Brain microvascular endothelial cell (primary cell): Measurements from ENCODE around the gene GSDMA.

ENCODE experiments used
- DNase-seq: peaks from one replicate; pipeline ENCODE4 v3.0.0-alpha.2; 2020
- H3K27ac ChIP-seq: fragments of 250-450 bp; sonication (Bioruptor Pico); 2 replicates; pipeline ENCODE4 v1.5.1; 2020; ENCODE audit warnings: mild to moderate bottlenecking, moderate library complexity
- H3K27me3 ChIP-seq: fragments of 250-450 bp; sonication (Bioruptor Pico); replicated peaks from 2 replicates; pipeline ENCODE4 v1.5.1; 2020; ENCODE audit warnings: mild to moderate bottlenecking
- H3K36me3 ChIP-seq: fragments of 250-450 bp; sonication (Bioruptor Pico); replicated peaks from 2 replicates; pipeline ENCODE4 v1.5.1; 2020; ENCODE audit warnings: mild to moderate bottlenecking
- H3K4me3 ChIP-seq: 2 replicates; pipeline ENCODE4 v1.5.1; 2011; ENCODE audit warnings: low read depth, mild to moderate bottlenecking, control low read depth, low read length, moderate library complexity
- CTCF ChIP-seq: IDR thresholded peaks from 2 replicates; pipeline ENCODE4 v1.5.1; 2011; ENCODE audit warnings: low read depth, mild to moderate bottlenecking, moderate library complexity, low read length, control low read depth, inconsistent platforms; ENCODE audit errors: missing control alignments
- in situ Hi-C: cut with HindIII; loops from 2 replicates; pipeline ENCODE4 v1.10.0; 2017; ENCODE audit warnings: low sequenced_read_pairs, low pct_ligation_motif_present

GSDMA gene

GRCh38 chr17:39962642-39963220 is at the start of gene GSDMA:
Gene GSDMA (plus strand): TSS chr17:39963004. CDS start chr17:39965688, 2,684 bp downstream.
- in situ Hi-C loops, result no loop called here
- TF ChIP-seq CTCF, result no peak
- Histone ChIP-seq H3K4me3 (no peak within 1 kb of the TSS), H3K27me3 (no peaks in the 10 kb centered on the region), H3K27ac (no peak within 1 kb of the TSS), H3K36me3 (no peaks in the 10 kb centered on the region)
- DNase-seq, result no peak

- no peak for DNase-seq
- Histone ChIP-seq H3K4me3 (no peak overlapping the region), H3K36me3 (peaks cover 3% of the 10 kb centered on the region), H3K27ac (no peak overlapping the region), H3K27me3 (no peaks in the 10 kb centered on the region)
- TF ChIP-seq CTCF, result no peak
- in situ Hi-C loops, result no loop called here
These were observed 48.8 kb upstream of the GSDMA start for GRCh38 chr17:39913989-39914388.

- in situ Hi-C loops, result no loop called here
- Histone ChIP-seq H3K36me3 (peaks cover 7% of the 10 kb centered on the region), H3K27me3 (no peaks in the 10 kb centered on the region), H3K27ac (no peak overlapping the region), H3K4me3 (no peak overlapping the region)
- DNase-seq, result no peak
- no peak for TF ChIP-seq CTCF
These were observed 47.2 kb upstream of the GSDMA start for GRCh38 chr17:39915559-39915958.

- TF ChIP-seq CTCF, result peak; percentile 51
These were observed 45.9 kb upstream of the GSDMA start for GRCh38 chr17:39916918-39917317.

DNA sequence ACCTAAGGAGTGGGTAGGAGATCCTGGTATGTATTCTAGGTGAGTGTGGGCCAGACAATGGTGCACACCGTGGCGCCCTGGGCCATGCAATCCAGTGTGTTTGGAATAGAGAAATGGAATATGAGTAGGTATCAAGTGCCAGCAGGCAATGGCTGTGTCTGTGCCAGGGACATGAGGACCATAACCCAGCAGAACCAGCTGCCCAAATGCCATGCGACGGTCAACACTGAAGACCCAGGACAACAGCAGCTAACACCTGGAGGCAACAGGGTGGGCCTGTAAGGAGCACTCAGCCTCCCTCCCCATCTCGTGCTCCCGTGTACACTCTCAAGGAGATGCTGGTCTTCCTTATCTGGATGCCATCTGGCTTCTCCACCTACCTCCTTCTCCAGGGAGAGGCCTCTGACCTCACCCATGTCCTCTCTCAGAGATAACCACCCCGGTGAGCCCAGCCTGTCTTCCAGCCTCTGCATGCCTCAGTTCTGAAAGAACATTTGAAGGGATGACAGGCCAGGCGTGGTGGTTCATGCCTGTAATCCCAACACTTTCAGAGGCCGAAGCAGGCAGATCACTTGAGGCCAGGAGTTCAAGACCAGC is 43.6 kb upstream of the GSDMA start:
- Histone ChIP-seq H3K27ac (no peak overlapping the region), H3K4me3 (no peak overlapping the region), H3K36me3 (peaks cover 34% of the 10 kb centered on the region), H3K27me3 (no peaks in the 10 kb centered on the region)
- no peak for TF ChIP-seq CTCF
- in situ Hi-C loops, result no loop called here
- DNase-seq, result no peak

More at GRCh38 chr17:39916918-39917317, 45.9 kb upstream of the GSDMA start:
- no peak overlapping the region for H3K27ac ChIP-seq
- in situ Hi-C loops, result no loop called here
- H3K27me3 ChIP-seq, result no peaks in the 10 kb centered on the region
- DNase-seq, result peak; percentile 10
- H3K4me3 ChIP-seq, result no peak overlapping the region
- H3K36me3 ChIP-seq, result peaks cover 14% of the 10 kb centered on the region
